Ramos (cell line): ENCODE measurements around the gene ENGASE.

Experiments used
- in situ Hi-C: fragments of 300-500 bp; cut with MboI; formaldehyde crosslinking; loops from one replicate; pipeline ENCODE4 v1.14.3; 2022; ENCODE audit warnings: low sequenced_read_pairs; ENCODE audit not compliant: unreplicated experiment

Gene ENGASE

DNA sequence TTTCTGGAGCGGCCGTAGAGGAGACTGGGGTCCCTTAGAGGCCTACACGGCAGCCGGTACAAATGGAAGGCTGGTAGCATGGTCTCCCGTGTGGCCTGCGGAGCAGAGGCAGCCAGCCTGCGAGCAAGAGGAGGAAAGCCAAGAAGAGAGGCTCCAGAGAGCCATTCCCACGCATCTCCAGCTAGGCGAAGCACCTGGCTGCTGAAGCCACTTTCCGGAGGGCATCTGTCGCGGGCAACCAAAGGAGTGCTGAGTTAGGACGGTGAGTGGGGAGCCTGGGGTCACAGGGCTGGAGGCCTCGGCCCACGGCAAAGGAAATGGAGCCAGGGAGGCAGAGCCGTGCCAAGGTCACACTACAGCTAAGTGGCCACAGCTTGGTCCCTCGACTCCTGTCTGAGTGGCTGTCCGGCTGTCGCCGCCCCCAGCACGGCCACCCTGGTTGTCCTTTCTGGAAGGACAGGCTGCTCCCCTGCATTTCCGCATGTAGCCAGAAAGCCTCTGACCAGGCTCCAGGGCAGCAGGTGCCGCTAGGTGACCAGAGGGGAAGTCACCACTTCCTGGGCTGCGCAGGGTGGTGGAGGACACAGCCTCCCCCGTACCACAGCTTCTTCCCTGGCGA is 33.7 kb downstream of the ENGASE start:
- in situ Hi-C loops: no loop called here

DNA sequence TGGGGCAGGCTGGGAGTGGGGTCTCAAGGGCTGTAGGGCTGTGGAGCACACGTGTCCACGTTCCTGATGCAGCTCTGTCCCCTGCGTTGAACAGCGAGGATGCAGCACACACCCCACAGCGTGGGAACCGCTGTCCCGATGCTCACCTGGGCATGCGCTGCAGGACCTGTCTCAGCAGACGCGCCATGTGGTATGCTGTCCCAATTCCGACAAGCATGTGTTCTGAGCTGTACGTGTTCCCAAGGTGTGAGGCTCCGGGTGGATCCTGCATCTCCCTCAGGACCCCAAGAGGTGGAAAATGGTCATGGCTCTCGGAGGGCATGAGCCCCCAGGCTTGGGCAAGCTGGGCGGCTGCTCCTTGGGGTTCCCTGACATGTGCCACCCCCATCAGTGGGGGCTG is 34.2 kb downstream of the ENGASE start:
- in situ Hi-C loops: no loop called here

DNA sequence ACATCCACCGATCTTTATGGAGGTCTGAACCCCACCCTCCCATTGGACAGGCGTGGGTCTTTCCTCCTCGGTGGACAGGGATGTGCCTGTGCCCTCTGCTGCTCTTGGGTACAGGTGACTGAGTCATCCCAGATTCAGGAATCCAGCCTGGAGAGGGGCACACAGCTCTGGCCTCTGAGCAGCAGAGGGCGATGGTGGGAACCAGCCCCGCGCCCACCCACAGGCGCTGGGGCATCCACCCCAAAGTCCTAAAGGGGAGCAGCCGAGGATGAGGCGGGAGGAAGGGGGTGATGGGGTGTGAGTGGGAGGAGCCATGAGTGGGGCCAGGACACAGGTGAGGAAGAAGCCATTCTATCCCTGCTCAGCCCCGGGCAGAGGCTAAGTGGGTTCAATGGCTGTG is 35.0 kb downstream of the ENGASE start:
- in situ Hi-C loops: no loop called here

DNA sequence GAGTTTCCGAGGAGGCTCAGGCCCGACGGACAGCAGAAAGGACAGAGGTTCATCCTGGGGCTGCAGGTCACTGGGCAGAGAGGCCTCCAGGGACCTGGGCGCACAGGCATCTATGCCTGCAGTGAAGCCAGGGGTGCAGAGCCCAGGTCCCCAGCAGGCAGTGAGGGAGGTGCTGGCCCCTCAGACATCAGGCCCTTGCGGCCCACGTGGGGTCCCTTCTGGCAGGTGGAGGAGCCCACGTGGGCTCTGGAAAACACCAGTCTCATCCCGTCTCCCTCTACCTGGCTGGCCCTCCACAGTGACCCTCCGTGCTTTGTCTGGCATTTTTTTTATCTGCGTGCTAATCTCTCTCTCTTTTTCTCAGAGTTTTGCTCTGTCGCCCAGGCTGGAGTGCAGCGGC is 36.5 kb downstream of the ENGASE start:
- in situ Hi-C loops: no loop called here

DNA sequence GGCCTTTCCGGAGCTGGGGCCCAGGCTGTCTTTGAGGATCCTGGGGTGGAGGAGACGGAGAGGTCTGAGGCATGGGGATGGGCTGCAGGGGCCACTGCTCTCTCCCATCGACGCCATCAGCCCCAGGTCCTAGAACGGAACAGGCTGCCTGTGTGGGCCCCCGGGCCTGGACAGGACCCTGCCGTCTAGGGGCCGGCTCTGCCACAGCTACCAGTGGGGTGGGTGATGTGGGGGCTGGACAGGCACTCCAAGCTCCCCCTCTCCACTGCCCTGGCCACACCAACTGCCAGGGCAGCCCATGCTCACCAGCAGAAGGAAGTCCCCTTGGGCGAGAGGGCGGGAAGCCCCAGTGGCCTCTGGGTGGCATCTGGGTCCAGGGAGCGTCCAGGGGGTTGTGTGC is 37.8 kb downstream of the ENGASE start:
- in situ Hi-C loops: no loop called here

DNA sequence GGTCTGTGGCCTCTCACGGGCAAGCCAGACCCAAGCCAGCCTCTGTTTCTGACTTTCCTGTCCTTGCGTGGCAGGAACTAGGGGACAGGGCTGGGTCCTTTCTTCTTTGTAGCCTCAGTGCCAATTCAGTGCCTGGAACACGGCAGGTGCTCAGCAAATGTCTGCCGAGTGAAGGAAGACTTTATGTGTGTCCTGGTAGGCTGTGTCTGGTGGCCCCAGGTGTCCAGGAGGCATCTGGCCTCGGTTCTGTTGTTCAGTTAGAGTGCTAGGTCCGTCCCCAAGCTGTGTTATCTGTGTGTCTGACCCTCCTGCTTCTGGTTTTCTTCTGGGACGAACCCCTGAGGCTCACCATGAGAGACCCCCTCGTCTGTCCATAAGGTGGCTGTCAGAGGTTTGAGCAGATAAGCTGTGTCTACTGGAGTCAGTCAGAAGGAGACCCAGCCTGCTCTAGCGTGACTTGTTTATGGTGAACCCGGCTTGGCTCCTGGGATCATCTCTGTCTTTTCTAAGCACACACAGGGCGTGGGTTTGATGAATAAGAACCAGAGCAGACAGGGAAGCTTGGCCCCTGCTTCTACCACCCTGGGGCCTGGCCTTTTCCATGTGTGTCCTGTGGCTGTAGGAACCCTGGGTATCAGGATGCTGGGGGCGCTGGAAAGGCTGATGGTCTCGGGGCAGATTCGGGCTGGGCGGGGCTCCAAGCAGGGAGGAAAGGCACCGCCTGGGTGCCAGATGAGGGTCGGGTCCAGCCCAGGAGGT is 39.3 kb downstream of the ENGASE start:
- in situ Hi-C loops: no loop called here

DNA sequence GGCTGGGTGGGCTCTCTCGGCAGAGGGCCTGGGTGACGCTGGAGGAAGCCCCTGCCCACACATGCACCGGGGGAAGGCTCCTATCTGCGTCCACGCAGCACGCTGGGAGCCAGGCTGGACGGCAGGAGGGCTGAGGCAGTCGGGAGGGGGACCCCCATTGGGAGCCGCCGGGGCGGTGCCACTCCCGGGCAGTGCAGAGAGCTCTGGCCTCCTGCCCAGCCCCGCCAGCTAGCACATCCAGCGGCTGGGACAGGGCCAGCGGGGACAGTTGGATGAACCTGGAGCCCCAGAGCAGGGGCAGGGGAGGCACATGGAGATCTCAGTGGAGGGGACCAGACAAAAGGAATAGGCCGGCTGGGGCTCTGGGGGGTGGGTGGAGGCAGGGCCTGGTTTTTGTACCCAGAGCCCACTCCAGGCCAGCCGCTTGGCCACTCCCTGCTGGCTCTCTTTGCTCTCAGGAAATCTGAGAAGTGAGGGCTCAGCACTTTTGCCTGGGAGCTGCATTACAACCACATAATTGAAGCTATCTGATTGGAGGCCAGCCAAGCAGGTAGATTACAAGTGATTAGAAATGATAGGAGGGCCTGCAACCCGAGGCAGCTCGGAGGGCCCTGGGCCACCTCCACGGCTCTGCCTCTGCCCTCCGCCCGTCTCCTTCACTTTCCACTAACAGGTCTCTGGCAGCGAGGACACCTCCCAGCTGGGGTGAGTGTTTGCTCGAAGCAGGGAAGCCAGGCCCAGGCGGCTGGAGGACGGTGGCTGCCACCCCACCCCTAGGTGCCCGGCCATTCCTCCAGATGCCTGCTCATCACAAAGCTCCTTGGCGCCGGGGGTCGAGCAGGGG is 40.1 kb downstream of the ENGASE start:
- in situ Hi-C loops: no loop called here

DNA sequence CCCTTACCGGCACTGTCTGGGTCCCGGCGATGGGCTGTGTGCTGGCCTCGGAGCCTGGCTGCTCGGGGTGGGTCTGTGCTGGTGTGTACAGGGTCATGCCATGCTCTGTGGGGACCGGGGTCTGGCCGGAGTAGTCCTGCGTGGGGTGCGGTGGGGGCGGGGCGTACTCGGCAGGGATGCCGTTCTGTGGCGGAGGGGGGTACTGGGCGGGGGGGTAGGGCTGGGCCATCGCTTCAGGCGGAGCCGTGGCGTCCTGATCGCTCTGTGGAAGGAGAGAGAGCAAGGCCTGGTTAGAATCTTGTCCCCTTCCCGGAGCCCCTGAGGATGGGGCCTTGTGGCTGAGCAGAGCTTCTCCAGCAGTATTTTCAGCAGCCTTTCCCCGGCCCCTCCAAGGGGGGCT is 40.9 kb downstream of the ENGASE start:
- in situ Hi-C loops: no loop called here

DNA sequence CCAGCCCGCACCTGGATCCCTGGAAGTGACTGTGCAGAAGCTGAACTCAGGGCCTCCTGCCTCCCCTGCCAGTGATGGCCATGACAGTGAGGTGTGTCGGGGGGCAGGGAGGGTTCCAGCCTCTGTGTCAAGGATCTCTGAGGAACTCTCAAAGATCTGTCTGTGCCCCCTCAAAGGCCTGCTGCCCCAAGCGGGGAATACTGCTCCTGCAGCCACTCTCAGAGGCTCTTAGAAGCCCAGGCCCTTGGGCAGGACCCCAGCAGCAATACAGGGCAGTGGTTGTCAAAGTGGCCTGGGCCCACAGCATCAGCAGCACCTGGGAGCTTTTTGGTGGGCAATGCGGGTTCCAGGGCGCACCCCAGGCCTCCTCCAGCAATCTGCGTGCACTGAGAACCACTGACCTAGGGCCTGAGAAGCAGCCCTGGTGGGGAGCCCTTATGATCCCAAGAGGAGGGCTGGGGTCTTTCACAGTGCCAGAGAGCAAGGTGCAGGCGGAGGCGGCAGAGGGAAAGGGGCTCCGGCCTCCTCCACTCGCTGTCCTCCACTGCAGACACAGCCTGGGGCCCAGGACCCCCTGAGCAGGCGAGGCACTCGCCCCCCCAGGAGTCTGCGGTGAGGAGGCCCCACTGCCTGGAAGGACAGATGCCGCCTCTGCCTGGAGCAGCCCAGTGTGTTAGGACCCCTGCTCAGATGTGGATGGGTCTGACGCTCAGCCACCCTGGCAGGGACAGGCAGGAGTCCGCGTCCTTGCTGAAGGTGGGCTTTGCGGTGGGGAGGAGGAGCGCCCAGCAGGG is 42.1 kb downstream of the ENGASE start:
- in situ Hi-C loops: no loop called here

DNA sequence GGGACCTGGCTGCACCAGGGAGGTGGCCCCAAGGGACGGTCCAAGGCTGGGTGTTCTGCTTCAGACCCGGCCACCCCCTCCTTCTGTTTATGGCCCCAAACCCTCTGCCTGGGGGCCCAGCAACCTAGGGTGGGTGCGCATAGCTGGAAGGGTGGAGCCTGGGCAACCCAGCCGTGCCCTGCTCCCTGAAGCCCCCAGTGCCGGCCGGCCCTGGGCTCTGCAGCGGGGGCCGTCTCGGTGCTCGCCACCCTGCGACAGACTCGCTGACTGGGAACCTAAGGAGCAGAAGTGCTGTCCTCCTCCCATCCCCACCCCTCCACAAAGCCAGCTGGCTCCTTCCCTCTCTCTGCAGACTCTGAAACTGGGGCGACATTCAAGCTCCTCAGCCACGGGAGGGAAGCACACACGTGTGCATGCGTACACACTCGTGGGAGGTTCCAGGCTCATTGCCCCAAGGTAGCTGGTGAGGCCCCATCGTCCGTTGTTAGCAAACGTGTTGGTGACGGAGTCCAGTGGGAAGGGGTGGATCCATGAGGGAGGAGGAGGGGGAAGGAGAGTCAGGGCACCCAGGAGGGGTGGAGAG is 43.4 kb downstream of the ENGASE start:
- in situ Hi-C loops: no loop called here

DNA sequence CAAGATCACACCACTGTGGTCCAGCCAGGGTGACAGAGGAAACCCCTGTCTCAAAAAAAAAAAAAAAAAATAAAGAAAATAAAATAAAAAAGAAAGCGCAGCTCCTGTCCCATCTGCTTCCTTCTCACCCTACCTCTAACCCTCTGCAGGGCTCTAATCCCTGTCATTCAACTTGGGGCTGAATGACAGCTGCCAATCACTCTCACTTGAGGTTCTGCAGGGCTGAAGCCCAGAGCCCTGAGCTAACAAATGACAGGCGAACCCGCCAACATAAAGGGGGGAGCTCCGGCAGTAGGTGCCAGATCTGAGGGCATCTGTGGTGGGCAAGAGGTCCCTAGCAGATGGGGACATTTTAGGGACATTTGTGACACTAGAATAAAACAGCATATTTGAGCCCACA is 44.3 kb downstream of the ENGASE start:
- in situ Hi-C loops: no loop called here

DNA sequence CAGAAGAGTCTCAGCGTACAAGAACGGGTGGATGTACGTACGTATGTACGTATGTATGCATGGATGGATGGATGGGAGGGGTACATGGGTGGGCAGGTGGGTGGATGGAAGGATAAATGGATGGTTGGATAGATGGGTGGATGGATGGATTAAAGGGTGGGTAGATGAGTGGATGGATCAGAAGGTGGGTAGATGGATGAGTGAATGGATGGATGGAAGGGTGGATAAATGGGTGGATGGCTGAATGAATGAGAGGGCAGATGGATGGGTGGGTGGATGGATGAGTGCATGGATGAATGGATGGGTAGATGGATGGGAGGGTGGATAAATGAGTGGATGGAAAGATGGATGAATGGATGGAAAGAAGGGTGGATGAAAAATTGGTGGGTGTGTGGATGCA is 45.6 kb downstream of the ENGASE start:
- in situ Hi-C loops: no loop called here

DNA sequence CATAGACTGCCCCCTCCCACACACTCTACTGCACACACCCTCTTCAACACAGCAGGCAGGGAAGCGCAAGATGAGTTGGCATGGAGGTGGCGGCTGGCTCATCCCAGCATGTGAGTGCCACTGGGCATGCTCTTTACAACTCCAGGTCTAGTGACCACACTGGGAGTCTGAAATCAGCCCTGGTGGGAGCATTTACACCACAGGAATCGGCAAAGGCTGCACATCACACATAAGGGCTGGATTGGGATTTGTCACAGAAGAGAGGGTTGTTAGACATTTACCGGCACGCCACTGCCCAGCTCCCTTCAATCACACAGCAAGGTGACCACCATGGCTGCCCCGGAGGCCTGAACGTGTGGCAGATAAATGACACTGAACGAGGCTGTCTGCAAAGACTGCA is 49.4 kb downstream of the ENGASE start:
- in situ Hi-C loops: no loop called here

DNA sequence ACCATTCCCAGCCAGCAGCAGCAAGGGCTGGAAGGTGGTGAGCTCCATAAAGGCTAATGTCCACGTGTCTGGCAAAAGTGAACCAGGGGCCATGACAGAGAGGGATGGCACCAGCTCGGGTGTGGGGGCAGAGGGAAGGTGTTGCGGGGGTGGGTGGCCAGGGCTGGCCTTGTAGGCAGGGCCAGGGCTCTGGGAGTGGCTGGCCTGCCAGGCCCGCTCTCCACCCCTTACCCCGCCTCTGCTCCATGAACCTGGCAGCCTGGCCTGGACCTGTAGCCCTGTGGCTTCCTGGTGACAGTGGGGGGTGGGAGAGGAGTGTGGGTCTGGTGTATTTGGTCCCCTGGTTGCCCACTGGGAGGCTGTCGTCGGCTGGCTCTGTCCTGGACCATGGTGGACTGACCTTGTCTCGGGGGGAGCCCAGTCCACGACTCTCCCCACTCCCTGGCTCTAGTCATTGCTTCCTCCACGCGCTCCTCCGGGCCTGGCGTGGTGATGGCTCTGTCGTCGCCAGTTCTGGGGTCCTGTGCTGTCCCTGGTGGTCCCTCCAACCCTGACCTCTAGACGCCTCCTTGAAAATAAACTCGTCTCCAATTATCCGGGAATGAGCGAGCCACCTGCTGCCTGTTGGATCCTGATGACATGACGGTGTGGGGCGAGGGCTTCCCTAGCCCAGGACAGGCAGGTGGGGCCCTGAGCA is 50.0 kb downstream of the ENGASE start:
- in situ Hi-C loops: no loop called here

DNA sequence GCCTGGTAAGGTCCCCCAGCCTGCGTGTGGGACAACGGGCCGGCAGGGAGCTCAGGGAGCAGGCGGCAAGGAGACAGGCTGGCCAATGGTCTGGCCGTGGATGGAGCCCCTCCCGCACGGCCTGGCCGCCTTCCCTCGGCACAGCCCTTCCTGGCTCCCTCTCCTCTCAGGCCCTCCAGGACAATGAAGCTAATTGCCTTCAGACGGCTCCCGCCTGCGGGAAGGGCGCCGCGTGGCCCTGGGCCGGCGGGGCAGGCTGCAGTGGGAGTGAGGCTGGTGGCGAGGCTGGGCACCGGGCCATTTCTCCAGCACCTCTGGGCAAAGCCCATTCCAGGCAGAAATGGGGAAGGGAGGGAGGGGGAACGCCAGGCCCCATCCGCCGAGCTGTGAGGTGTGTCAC is 50.9 kb downstream of the ENGASE start:
- in situ Hi-C loops: no loop called here

DNA sequence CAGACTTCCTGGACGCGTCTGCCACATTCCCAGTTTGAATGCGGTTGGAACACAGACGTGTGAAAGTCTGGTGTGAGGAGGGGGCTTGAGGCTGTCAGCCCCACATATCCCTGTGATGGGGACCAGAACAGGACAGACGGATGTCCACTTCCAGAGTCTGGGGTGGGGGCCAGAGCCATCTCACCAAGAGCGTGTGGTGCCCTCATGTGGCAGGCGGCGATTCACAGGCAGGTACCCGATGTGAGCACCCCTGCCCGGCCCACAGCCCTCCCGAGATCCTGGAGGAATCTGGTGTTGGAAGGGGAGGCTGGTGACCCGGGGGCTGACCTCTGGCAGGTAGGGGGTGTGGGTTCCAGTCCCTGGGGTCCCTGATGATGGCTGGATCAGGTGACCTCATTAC is 51.5 kb downstream of the ENGASE start:
- in situ Hi-C loops: no loop called here

DNA sequence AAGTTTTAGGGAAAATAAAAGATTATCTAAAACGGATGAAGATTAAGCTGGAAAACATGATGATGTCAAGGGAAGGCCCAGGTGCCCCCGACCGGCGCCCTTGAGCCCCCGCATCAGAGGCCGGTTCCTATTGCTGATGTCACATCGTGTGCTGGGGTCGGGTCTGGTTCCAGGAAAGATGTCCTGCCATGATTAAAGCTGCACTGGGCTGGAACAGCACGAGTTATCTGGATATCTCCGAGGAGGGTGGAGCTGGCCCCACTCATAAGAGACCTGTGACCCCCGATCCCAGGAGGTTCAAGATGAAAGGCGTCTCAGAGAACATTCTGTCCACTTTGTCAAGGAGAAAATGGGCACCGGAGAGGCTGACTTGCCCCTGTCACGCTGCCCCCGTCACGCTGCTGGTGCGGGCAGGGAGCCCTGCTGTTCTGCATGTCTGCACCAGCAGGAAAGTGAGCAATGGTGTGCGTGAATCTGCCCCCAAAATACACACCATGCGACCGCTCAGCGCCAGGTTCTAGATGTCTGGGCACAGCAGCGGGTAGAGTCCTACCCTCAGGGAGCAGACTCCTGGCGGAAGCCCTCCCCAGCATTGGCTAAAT is 53.0 kb downstream of the ENGASE start:
- in situ Hi-C loops: no loop called here

DNA sequence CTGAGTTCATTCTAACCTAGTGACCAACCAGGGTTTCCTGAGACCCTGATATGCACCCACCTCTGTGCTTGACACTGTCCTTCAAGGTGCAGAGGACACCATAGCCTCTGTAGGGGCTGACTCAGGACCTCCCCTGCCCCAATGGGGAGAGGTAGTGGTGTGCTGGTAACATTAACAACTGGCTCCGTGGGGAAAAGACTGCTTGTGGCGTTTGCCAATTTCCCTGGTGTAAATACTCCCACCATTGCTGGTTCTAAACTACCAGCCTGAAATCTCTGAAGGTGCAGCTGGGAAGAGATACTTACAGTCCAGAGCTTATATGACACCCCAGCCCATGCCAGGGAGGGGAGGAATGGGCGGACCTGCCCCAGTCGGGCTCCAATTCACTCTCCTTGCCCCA is 54.9 kb downstream of the ENGASE start:
- in situ Hi-C loops: no loop called here

DNA sequence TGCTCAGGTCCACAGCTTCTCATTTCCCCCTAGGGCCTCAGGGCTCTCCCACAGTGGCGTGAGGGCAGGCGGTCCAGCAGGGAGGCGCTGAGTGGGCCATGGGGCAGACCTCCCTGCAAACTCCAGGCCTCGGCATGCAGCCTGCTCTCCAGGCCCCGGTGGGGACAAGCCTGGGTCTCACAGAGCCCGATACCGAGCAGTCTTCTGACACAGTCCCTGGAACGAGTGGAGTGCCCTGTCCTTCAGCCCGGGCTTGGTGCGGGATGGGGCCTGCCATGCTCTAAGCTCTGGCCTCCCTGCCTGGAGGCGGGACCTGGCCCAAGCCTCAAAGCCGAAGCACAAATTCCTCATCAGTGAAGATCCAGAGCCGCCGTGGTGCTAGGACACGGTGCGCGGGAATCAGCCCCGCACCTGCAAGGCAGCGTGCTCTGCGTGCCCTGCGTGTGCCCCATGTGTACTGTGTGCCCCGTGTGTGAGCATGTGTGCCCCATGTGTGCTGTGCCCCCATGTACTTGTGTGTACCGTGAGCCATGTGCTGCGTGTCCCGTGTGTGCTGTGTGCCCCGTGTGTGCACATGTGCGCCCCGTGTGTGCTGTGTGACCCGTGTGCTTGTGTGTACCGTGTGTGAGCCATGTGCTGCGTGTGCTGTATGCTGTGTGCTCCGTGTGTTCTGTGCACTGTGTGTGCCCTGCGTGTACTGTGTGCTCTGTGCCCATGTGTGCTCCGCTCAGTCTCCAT is 56.1 kb downstream of the ENGASE start:
- in situ Hi-C loops: no loop called here
